Right kidney (tissue), 1 donor: ENCODE data around the gene STK10.
"Not testable (repeated sequence)": the region's sequence is repeated elsewhere in the genome, so short reads cannot be mapped to it uniquely, and the experiment has no call there.

ENCODE experiments used
- DNase-seq: peaks from one replicate; pipeline ENCODE4 v3.0.0-alpha.2; 2016

Gene STK10

DNA sequence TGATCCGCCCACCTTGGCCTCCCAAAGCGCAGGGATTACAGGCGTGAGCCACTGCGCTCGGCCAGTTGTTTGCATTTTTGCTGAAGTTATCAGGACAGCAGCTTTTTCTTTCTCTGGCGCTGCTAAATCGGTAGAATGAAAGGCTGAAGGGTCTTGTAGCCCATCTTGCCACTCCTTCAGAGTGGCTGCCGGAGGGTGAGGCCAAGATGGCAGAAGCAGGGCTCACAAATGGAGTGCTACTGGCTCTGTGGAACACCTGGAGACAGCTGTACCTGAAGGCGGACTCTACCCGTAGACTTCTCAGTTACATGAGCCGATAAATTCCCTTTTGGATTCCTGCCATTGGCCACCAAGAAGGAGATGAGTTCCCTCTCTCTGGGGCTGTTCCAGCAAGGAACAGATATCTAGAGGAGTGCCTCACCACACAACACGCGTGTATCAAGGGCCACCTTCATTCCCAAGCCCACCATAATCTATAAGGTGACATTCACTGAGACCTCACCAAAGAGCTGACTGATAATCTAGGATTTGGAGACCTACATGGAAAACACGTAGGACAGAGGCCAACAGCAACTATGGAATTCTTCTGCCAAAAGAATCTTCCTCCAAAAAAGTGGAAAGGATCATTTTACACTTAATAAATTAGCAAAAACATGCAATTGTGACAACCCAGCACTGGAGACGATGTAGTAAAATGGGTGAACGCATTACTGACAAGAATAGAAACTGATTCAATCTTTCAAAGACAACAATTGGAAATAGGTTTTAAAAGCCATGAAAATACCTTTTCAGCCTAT lies 21.8 kb downstream of the STK10 start:
- DNase-seq: no peak

DNA sequence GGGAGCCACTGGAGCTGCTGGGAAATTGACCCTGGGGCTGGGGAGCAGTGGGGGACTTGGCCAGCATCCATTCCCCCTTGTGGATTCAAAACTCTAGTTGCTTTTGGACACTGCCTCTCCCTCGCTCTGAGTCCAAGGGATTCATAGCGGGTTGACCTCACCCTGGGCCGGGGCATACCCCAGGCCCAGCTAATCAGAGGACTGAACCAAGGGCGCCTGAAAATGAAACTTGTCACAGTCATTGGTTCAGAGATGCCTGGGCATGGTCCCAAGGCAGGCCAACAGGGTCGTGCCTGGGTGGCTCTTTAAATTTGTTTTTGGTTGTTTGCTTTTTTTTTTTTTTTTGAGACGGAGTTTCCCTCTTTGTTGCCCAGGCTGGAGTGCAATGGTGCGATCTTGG lies 22.6 kb downstream of the STK10 start:
- DNase-seq: no peak

DNA sequence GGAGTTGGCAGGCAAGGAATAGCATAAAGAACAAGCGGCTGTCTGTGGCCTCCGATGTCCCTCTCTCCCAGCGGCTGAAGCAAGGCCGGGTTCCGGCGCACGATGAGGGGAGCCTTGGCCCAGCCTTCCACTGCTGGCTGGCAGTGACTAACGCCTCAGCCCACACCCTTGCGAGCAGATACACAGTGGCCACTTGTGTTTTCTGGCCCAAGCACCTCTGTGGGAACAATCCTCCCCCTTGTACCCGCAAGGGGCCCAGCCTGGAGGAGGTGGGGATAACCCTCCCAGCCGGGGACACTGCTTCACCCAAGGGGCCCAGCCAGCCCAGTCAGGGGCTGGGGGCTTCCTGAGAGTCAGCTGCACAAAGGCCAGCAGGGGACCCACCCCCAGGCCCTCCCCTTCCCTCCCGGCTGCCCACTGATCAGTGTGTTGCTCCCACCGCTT lies 23.2 kb downstream of the STK10 start:
- DNase-seq: no peak

DNA sequence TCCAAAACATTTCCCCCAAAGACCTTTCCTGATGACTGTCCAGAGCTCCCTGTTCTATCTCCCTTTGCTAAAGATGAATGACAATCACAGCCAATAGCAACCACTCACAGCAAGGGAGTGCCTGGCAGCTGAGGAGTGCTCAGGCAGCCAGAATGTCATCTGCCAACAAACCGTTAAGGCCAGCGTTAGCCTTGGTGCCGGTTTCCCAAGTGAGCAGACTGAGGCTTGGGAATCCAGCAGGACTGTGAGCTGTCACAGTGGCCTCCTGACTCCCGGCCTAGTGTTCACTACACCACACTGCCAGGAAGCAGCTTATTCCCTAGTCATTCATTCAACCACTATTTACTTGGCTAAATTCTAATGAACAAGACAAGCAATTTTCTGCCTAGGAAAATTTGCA lies 24.7 kb downstream of the STK10 start:
- DNase-seq: no peak

DNA sequence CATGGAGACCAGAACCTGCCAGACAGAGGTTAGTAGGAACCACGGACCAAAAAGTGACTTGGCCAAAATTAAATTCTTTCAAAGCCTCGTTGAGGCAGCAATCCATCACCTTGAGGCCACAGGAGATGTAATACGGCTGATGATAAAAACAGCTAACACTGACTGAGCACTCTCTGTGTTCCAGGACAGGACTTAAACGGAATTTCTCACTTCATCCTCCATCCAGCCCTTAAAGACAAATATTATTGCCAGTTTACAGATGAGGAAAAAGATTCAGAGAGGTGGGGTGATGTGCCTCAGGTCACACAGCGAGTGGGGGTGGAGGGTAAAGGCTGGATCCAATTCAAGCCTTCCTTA lies 25.1 kb downstream of the STK10 start:
- no peak for DNase-seq

GRCh38 chr5:172162323-172162986 lies 25.6 kb downstream of the STK10 start:
- no peak for DNase-seq

GRCh38 chr5:172160506-172160905 lies 27.5 kb downstream of the STK10 start:
- DNase-seq: no peak

DNA sequence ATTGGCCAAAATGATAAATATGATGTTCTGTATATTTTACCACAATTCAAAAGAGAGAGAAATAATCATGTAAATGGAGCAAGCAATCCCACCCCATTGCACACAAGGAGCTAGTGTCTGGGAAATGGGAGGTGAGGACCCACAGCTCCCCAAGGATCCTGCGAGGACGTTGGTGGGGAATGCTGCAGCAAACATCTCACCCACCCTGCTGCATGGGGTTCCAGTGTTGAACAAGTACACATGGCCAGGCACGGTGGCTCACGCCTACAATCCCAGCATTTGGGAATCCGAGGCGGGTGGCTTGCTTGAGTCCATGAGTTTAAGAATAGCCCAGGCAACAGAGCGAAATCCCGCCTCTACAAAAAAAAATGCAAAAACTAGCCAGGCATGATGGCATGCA lies 29.0 kb downstream of the STK10 start:
- DNase-seq: no peak

DNA sequence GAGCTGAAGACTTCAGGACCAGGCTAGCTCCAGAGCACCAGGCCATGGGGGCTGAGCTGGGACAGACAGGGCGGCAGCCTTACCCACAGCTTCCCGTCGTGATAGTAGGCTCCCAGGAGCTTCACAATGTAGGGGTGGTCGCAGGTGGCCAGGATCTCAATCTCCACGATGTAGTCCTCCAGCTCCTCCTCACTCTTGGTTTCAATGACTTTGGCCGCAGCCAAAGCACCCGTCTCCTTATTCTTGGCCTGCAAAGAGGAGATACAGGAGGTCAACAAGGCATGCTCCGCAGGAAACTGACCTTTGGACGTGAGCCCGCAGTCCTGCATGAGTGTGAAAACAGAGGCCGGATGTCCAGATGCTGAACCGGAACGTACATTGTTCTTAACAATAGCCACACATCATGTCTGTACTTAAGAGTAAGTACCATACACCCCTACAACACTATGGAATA lies 31.5 kb downstream of the STK10 start:
- DNase-seq: no peak

DNA sequence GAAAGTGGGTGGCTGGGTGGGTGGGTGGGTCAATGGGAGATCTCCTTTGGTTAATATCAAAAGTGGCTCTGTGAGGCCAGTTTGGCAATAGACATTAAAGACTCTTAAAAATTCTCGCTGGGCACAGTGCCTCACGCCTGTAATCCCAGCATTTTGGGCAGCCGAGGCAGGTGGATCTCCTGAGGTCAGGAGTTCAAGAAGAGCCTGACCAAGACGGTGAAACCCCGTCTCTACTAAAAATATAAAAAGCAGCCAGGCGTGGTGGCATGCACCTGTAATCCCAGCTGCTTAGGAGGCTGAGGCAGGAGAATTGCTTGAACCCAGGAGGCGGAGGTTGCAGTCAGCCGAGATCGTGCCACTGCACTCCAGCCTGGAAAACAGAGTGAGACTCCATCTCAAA lies 32.9 kb downstream of the STK10 start:
- not testable (repeated sequence) for DNase-seq

- DNase-seq: no peak
Observed at GRCh38 chr5:172153695-172154094, 34.3 kb downstream of the STK10 start.

DNA sequence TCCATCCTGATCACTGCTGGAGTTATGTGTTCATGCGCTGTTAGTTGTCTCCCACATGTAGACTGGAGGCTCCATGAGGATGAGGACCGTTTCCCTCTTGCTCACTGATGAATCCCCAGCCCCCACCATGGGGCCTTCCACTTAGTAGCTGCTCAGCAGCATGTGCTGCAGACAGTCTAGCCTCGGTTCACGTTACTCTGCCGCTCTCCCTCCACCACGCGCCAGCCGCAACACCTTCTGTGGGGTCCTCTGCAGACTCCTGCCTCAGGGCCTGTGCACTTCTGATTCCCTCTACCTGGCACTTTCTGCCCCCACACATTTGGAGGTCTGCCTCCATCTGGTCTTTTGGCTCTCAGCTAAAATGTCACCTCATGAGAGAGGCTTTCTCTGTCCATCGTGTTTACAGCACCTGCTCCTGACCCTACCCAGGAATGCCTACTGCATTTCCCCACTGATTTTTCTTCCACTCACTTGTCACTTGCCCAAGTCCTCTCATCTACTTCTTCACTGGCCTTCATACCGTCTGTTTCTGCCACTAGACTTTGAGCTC lies 36.3 kb downstream of the STK10 start:
- DNase-seq: no peak

DNA sequence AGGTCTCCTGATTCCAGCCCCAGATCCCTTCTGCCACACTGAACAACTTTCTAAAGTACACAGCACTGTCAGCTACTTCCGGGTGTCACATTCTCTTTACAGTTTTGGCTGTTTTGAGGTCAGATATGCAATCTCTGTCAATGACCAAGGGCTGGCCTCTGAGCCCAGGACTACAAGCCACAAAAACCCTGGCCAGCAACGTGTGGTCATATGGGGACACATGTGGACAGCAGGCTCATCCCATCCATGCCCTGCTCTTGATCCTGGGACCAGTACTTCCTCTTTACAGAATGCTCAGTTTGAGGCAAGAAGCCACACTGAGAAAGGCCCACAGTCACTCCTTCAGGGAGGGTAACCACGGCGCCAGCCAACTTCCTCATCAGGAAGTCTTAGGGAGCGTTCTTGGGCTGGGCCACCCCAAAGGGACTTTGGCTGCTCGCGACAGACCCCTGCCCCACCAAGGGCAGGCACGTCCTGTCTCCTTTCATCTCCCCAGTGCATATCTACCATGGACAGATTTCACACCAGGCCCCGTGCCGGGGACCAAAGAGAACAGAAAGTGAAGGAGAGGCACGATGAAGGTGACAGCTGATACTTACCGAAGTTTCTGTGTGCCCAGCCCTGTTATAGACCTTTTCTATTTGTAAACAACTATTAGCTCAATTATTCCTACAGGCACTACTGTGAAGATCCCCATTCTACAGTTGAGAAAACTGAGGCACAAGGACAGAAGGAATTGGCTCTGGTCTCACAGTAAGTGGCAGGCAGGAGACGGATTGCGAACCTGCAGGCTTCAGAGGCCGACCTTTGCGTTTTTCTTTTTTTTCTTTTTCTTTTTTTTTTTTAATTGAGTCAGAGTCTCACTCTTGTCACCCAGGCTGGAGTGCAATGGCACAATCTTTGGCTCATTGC lies 37.3 kb downstream of the STK10 start:
- DNase-seq: no peak

- DNase-seq: not testable (repeated sequence)
Observed at GRCh38 chr5:172149481-172149880, 38.5 kb downstream of the STK10 start.

- DNase-seq: no peak
Observed at GRCh38 chr5:172149073-172149472, 39.0 kb downstream of the STK10 start.

- no peak for DNase-seq
Observed at GRCh38 chr5:172148381-172148780, 39.6 kb downstream of the STK10 start.

GRCh38 chr5:172147857-172148256 lies 40.2 kb downstream of the STK10 start:
- DNase-seq: no peak

DNA sequence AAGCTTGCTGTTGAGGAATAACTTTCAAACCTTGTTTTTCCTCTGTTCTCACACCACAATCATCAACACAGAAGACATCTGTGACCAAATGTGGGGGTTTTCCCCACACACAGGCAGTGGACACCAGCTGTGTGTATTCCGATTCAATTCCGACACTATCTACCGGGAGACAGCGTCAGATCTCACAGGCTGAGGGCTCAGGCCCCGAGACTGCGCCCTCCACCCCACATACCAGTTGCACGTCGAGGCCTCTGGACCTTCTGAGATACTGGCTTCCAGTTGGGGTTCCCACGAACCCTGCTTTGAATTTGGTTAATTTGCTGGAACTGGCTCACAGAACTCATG lies 41.3 kb downstream of the STK10 start:
- DNase-seq: no peak

GRCh38 chr5:172145870-172146747 lies 41.9 kb downstream of the STK10 start:
- DNase-seq: no peak

- no peak for DNase-seq
Observed at GRCh38 chr5:172144931-172145869, 42.8 kb downstream of the STK10 start.
